Central memory CD8-positive, alpha-beta T cell (primary cell): ENCODE measurements around the gene COG1.

ENCODE experiments used
- ATAC-seq: fragments of 150-1000 bp; cut with Tn5 transposase; replicated peaks from 2 replicates; pipeline ENCODE4 v1.10.0; 2022; ENCODE audit warnings: mild to moderate bottlenecking, moderate FRiP score, moderate number of reproducible peaks; ENCODE audit not compliant: poor library complexity, severe bottlenecking; ENCODE audit errors: extremely low read depth
- DNase-seq, 2 donors: peaks; one replicate each; pipeline ENCODE4 v3.0.0; 2021; ENCODE audit warnings: low spot score in 2 of 2
- H3K27ac Mint-ChIP-seq: one replicate; pipeline ENCODE4 v1.8.0; 2022; ENCODE audit warnings: low read depth, mild to moderate bottlenecking, moderate library complexity, mixed read lengths
- H3K27me3 Mint-ChIP-seq: one replicate; pipeline ENCODE4 v1.8.0; 2022; ENCODE audit warnings: mixed read lengths
- H3K36me3 Mint-ChIP-seq: one replicate; pipeline ENCODE4 v1.8.0; 2022; ENCODE audit warnings: mild to moderate bottlenecking, moderate library complexity, mixed read lengths; ENCODE audit not compliant: insufficient read depth
- H3K4me1 Mint-ChIP-seq: one replicate; pipeline ENCODE4 v1.8.0; 2022; ENCODE audit warnings: mixed read lengths
- H3K4me3 Mint-ChIP-seq: one replicate; pipeline ENCODE4 v1.8.0; 2022; ENCODE audit warnings: mild to moderate bottlenecking, moderate library complexity, mixed read lengths
- H3K9me3 Mint-ChIP-seq: one replicate; pipeline ENCODE4 v1.8.0; 2022; ENCODE audit warnings: mixed read lengths

The COG1 gene

GRCh38 chr17:73255671-73256181, 62.9 kb downstream of the COG1 start:
- Mint-ChIP-seq H3K4me1 (peaks cover 7% of the 10 kb centered on the region), H3K36me3 (peaks cover 2% of the 10 kb centered on the region), H3K9me3 (no peaks in the 10 kb centered on the region), H3K27me3 (no peaks in the 10 kb centered on the region), H3K4me3 (no peak overlapping the region), H3K27ac (no peak overlapping the region)
- DNase-seq (peak; percentile 21 to 38), ATAC-seq (peak; percentile 56)

- no peak for ATAC-seq
- peaks cover 7% of the 10 kb centered on the region for H3K4me1 Mint-ChIP-seq
- no peaks in the 10 kb centered on the region for H3K27me3 Mint-ChIP-seq
- DNase-seq: no peak
- no peak overlapping the region for H3K4me3 Mint-ChIP-seq
- H3K27ac Mint-ChIP-seq: no peak overlapping the region
- H3K9me3 Mint-ChIP-seq: no peaks in the 10 kb centered on the region
- peaks cover 2% of the 10 kb centered on the region for H3K36me3 Mint-ChIP-seq
Measured at GRCh38 chr17:73256220-73256619, 63.4 kb downstream of the COG1 start.

DNA sequence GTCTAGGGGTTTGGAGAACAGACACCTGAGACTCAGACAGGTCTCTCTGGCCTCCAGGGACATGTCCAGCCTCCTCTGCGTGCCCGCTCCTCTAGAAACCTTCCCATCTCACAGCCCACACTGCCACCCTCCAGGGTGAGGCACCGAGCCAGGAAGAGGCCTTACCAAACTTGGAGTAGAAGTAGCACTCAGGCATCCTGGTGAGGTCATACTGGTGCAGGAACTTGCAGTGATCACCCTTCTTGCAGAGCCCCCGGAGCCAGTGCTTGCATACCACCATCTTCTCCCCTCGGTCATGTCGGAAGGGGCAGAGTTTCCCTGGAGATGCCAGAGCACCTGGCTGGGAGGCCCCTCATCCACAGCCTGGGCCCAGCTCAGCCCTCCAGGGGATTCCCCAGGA, 64.7 kb downstream of the COG1 start:
- Mint-ChIP-seq H3K27ac (no peak overlapping the region), H3K4me3 (no peak overlapping the region)

More for the DNA sequence above, 64.7 kb downstream of the COG1 start:
- ATAC-seq (no peak), DNase-seq (no peak)
- Mint-ChIP-seq H3K9me3 (no peaks in the 10 kb centered on the region), H3K36me3 (no peaks in the 10 kb centered on the region), H3K27me3 (peaks cover 8% of the 10 kb centered on the region), H3K4me1 (peaks cover 7% of the 10 kb centered on the region)
